C4-2B (cell line): ENCODE data around the gene NDRG3.

Source experiments
- H3K27ac ChIP-seq: fragments of 450-650 bp; 2 replicates; pipeline ENCODE4 v1.5.1; 2017
- ZFX ChIP-seq: fragments of 450-650 bp; IDR thresholded peaks from 2 replicates; pipeline ENCODE4 v1.6.1; 2017
- TF ChIP-seq, protein P1 (sequence below): fragments of 450-650 bp; conservative IDR thresholded peaks from 2 replicates; pipeline ENCODE4 v1.5.1; 2017; ENCODE audit warnings: mild to moderate bottlenecking

Gene NDRG3

GRCh38 chr20:36688630-36689029, 57.3 kb downstream of the NDRG3 start:
- no peak overlapping the region for H3K27ac ChIP-seq
- TF ChIP-seq ZFX, result no peak
- TF ChIP-seq, protein P1, sequence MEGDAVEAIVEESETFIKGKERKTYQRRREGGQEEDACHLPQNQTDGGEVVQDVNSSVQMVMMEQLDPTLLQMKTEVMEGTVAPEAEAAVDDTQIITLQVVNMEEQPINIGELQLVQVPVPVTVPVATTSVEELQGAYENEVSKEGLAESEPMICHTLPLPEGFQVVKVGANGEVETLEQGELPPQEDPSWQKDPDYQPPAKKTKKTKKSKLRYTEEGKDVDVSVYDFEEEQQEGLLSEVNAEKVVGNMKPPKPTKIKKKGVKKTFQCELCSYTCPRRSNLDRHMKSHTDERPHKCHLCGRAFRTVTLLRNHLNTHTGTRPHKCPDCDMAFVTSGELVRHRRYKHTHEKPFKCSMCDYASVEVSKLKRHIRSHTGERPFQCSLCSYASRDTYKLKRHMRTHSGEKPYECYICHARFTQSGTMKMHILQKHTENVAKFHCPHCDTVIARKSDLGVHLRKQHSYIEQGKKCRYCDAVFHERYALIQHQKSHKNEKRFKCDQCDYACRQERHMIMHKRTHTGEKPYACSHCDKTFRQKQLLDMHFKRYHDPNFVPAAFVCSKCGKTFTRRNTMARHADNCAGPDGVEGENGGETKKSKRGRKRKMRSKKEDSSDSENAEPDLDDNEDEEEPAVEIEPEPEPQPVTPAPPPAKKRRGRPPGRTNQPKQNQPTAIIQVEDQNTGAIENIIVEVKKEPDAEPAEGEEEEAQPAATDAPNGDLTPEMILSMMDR, result no peak

DNA sequence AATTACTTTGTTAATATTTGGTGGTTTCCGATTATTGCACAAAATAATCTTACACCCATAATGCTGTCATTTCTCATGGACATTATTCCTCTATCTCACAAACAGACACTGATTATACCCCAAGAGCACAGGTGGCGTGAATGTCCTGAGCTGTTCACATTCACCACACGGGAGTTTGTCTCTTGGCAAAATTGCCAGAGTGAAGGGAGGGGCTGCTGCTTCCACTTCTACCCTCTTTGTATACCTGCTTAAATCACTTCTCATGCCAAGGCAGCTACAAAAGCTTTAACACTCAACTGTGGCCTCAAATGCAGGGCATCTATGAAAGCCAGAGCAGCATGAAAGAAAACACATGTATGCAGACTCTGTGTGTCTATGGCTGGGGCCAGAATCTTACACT, 58.0 kb downstream of the NDRG3 start:
- TF ChIP-seq, protein P1, result no peak
- TF ChIP-seq ZFX, result no peak
- no peak overlapping the region for H3K27ac ChIP-seq

- TF ChIP-seq, protein P1, result no peak
- no peak for TF ChIP-seq ZFX
- no peak overlapping the region for H3K27ac ChIP-seq
Observed at GRCh38 chr20:36686944-36687343, 58.9 kb downstream of the NDRG3 start.

DNA sequence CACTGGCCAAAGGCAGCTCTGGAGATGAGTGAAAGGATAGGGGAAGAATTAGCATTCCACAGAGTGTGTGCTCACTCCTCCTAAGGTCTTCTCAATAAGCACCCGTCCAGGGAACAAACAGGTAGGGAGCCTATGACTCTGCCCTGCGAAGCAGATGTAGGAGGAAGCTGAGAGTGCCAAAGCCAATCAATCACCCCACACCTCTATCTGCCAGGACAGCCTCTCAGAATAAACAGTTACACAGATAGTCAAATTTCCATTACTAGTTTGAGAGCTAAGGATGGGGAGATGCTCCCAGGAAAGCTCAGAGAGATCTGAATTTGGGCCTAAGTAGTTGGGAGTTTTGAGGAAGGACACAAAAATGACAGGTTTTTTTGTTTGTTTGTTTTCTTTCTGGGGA, 59.4 kb downstream of the NDRG3 start:
- TF ChIP-seq, protein P1, result no peak
- no peak for TF ChIP-seq ZFX
- H3K27ac ChIP-seq, result no peak overlapping the region

GRCh38 chr20:36684747-36685146, 61.1 kb downstream of the NDRG3 start:
- no peak overlapping the region for H3K27ac ChIP-seq
- TF ChIP-seq ZFX, result no peak
- TF ChIP-seq, protein P1, result no peak

DNA sequence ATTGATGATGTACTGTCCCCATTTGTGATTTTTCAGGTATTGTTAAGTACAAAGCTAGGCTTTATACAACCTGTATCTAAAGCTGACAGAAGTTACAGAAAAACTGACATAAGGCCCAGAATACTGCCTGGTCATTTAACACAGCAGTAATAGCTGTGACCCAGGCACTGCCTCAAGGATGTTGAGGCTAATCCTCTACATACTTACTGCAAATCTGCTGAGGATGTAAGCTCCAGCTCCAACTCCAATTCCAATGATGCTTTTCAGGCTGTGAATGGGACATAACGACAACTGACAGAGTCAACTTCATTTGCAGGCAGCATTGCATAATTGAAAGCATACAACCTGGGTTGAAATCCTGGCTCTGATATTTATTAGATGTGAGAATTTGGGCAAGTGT, 63.6 kb downstream of the NDRG3 start:
- no peak overlapping the region for H3K27ac ChIP-seq
- TF ChIP-seq, protein P1, result no peak
- no peak for TF ChIP-seq ZFX

- no peak for TF ChIP-seq ZFX
- TF ChIP-seq, protein P1, result no peak
- no peak overlapping the region for H3K27ac ChIP-seq
Observed at GRCh38 chr20:36677422-36677771, 68.5 kb downstream of the NDRG3 start.
